ENCODE results near the gene SPRING1.

Gene SPRING1

GRCh38 chr12:116707751-116708150 lies 30.1 kb downstream of the SPRING1 start:
- no peak for DNase-seq

DNA sequence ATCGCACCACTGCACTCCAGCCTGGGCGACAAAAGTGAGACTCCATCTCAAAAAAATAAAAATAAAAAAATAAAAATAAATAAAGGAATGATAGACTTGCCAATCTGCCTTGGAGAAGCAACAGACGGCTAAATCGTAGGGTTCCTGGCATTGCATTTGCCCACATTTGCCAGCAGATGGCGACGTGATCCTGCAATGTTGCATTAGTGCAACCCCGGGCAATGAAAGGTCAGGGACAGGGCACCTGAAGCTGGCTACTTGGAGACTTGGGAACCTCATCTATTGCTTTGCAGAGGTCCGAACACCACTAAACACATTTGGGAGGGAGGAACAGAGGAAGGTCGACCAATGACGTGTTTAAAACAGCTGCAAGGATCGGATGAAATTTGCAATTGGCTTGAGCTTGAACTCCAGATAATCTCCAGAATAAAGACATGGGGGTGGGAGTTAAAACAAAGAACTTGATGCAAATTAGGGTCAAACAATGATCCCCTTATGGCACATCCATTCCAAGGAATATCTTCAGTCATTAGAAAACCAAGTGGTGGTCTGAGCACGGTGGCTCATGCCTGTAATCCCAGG lies 34.6 kb downstream of the SPRING1 start:
- peak; percentile 50 for DNase-seq

DNA sequence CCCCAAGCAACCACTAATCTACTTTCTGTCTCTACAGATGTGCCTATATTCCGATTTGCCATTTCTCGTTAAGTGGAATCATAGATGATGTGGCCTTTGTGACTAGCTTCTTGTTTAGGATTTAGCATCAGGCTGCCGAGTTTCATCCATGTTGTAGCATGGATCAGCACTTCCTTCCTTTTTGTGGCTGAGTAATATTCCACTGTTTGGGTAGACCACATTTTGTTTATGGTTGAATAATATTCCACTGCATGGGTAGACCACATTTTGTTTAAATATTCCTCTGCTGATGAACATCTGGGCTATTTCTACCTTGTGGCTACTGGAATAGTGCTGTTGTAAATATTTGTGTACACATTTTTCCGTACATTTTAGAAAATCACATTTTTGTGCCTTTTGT lies 36.4 kb downstream of the SPRING1 start:
- no peak for DNase-seq

- no peak for DNase-seq
Observed at GRCh38 chr12:116700066-116700465, 37.8 kb downstream of the SPRING1 start.

DNA sequence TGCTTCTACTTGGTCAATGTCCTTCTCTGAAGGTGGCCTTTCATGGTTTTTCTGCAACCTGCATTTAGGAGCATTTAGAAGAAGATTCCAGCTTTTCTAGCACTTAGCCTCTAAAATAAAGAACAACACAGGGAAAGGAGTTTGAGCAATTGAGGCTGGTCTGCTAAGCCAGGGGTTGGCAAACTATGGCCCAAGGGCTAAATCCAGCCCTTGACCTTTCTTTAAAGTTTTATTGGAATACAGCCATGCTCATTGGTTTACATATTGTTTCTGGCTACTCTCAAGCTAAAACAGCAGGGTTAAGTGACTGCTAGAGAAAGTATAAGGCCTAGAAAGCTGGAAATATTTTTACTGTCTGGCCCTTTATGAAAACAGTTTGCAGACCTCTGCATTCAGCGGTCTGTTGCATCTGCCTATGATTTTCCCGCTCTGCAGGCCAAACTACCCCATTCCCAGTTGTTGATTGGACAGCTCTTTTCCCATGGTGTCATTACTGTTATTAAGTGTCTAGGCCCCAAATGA lies 39.3 kb downstream of the SPRING1 start:
- no peak for DNase-seq

DNA sequence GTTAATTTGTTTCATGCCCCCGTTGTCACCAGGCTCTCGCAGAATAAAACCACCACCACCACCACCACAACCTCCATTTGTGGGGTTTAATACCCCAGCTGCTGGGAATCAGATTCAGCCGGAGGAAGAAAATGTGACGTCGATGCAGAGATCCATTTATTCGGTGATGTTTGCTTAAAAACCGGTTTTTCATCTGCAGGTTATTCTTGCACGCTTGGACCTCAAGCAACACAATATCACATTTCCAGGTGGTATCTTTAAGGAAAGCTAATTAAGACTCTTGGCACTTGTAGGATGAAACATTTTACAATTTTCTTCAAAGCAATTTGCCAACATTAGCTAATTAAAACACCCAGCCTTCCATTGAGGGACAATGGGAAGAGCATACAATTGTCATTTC lies 39.8 kb downstream of the SPRING1 start:
- DNase-seq: peak; percentile 62

GRCh38 chr12:116697716-116698115 lies 40.2 kb downstream of the SPRING1 start:
- DNase-seq: no peak

- peak; percentile 29 for DNase-seq
Observed at GRCh38 chr12:116697305-116697704, 40.6 kb downstream of the SPRING1 start.

DNA sequence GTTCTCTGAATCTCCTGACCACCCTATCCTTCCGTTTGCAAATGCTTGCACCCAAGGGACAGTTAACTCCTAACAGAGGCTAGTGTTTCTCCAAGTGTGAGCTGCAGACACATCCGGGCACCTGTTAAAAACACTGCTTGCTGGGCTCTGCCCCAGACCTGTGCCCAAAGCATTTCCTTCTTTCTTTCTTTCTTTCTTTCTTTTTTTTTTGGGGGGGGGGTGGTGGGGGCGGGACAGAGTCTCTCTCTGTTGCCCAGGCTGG lies 42.5 kb downstream of the SPRING1 start:
- no peak for DNase-seq

DNA sequence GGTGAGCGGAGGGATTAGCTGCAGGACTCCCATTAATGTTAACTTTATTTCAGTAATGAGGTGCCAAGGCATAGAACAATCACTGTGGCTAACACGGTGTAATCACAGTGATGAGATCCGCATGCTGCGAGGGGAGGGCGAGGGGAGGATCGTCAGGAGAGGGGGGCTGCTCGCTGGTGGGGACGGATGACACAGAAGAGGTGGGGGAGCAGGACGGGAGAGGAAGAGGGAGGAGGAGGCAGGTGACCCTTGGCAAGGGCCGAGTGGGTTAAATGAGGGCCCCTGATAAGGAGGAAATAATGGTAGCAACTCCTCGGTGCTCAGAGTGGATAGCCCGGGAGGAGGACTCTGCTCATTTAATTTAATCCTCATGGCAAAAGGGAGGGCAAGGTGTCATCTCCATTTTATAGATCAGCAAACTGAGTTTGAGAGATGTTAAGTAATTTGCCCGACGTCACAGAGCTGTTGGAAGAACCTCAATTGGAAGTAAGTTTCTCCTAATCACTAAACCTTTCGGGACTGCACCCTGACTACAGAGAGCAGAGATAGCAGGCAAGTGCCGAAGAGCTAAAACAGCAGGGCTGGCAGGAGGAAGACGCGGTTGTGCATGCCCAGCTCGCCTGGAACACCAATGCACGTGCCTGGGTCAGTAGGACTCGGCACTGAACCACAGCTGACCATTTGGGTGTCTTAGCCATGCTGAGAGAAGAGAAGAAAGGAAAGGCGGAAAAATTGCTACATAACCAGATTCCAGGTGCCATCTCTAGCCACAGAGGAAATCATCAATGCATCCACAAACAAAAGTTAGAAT lies 43.0 kb downstream of the SPRING1 start:
- no peak for DNase-seq

GRCh38 chr12:116693286-116694227 lies 44.3 kb downstream of the SPRING1 start:
- peak; percentile 27 for DNase-seq

DNA sequence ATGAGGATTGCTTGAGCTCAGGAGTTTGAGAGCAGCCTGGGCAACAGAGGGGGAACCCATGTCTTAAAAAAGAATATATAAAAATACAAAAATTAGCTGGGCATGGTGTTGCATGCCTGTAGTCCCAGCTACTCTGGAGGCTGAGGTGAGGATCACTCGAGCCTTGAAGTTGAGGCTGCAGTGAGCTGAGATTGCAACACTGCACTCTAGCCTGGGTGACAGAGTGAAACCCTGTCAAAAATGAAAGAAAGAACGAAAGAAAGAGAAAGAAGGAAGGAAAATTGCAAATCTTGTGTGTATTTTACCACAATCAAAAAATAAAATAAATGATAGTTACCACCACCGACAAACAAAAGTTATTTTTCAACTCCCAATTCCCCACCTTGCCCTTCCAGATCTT lies 45.3 kb downstream of the SPRING1 start:
- DNase-seq: no peak

DNA sequence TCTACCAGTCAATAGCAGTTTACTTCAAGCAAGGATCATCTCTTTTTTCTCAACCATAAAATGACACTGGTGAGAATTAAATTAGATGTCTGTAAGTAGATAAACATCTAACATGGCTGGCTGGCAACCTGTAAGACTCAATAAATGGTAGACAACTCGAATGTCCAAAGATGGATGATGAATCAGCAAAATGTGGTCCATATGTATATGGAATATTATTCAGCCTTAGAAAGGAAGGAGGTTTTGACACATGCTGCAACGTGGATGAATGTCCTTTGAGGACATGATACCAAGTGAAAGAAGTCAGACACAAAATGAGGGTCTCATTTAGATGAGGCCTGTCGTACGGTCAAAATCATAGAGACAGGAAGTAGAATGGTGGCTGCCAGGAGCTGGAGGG lies 46.2 kb downstream of the SPRING1 start:
- DNase-seq: no peak

GRCh38 chr12:116691205-116691604 lies 46.7 kb downstream of the SPRING1 start:
- no peak for DNase-seq

GRCh38 chr12:116689979-116690744 lies 47.7 kb downstream of the SPRING1 start:
- DNase-seq: no peak

GRCh38 chr12:116689521-116689920 lies 48.3 kb downstream of the SPRING1 start:
- no peak for DNase-seq
